HG03457 (cell line): Measurements from ENCODE around the gene FAM135A.
"Not testable (repeated sequence)": the region's sequence is repeated elsewhere in the genome, so short reads cannot be mapped to it uniquely, and the experiment has no call there.

ENCODE experiments used
- ATAC-seq: cut with Tn5 transposase; IDR thresholded peaks from one replicate; pipeline ENCODE4 v1.9.1; 2021; ENCODE audit warnings: moderate number of reproducible peaks; ENCODE audit not compliant: unreplicated experiment

FAM135A gene

GRCh38 chr6:70531133-70531532 is 117.8 kb downstream of the FAM135A start:
- no peak for ATAC-seq

GRCh38 chr6:70537266-70537665 is 124.0 kb downstream of the FAM135A start:
- ATAC-seq = no peak

GRCh38 chr6:70538376-70538775 is 125.1 kb downstream of the FAM135A start:
- ATAC-seq = no peak

GRCh38 chr6:70547313-70547712 is 134.0 kb downstream of the FAM135A start:
- no peak for ATAC-seq

- no peak for ATAC-seq
Observed at GRCh38 chr6:70547905-70548304, 134.6 kb downstream of the FAM135A start.

- no peak for ATAC-seq
Observed at GRCh38 chr6:70549327-70549726, 136.0 kb downstream of the FAM135A start.

- no peak for ATAC-seq
Observed at GRCh38 chr6:70551566-70551965, 138.3 kb downstream of the FAM135A start.

- ATAC-seq = not testable (repeated sequence)
Observed at GRCh38 chr6:70552286-70552940, 139.1 kb downstream of the FAM135A start.

- no peak for ATAC-seq
Observed at GRCh38 chr6:70552974-70553373, 139.7 kb downstream of the FAM135A start.

GRCh38 chr6:70557998-70558397 is 144.7 kb downstream of the FAM135A start:
- no peak for ATAC-seq

GRCh38 chr6:70562401-70562800 is 149.1 kb downstream of the FAM135A start:
- not testable (repeated sequence) for ATAC-seq

GRCh38 chr6:70563530-70563929 is 150.2 kb downstream of the FAM135A start:
- ATAC-seq = no peak

- ATAC-seq = peak; percentile 99
Observed at GRCh38 chr6:70566751-70567382, 153.6 kb downstream of the FAM135A start, which contains the start of gene SDHAF4. SDHAF4 (plus strand) TSS chr6:70566930; CDS start chr6:70566941, 11 bp downstream.

- no peak for ATAC-seq
Observed at GRCh38 chr6:70574643-70575042, 161.3 kb downstream of the FAM135A start.

- no peak for ATAC-seq
Observed at GRCh38 chr6:70575899-70576495, 162.7 kb downstream of the FAM135A start.

GRCh38 chr6:70586114-70586513 is 172.8 kb downstream of the FAM135A start:
- ATAC-seq = peak; percentile 89

- ATAC-seq = no peak
Observed at GRCh38 chr6:70590400-70590799, 177.1 kb downstream of the FAM135A start.

- ATAC-seq = no peak
Observed at GRCh38 chr6:70592391-70593117, 179.2 kb downstream of the FAM135A start.

- ATAC-seq = no peak
Observed at GRCh38 chr6:70593118-70593486, 179.8 kb downstream of the FAM135A start.

- ATAC-seq = no peak
Observed at GRCh38 chr6:70599187-70599586, 185.9 kb downstream of the FAM135A start.

- ATAC-seq = no peak
Observed at GRCh38 chr6:70601014-70601413, 187.7 kb downstream of the FAM135A start.

GRCh38 chr6:70604254-70604653 is 190.9 kb downstream of the FAM135A start:
- no peak for ATAC-seq
